Hematopoietic multipotent progenitor cell treated with erythropoietin and hydrocortisone succinate and interleukin-3 and kit ligand, for 4 days (in vitro differentiated cells): ENCODE measurements around the gene GUCA2B.

Experiments
- DNase-seq: peaks from one replicate; pipeline ENCODE4 v3.0.0-alpha.2; 2015

Gene GUCA2B

GRCh38 chr1:42168763-42169162 lies 15.6 kb downstream of the GUCA2B start:
- DNase-seq: no peak

GRCh38 chr1:42170779-42171621 lies 17.8 kb downstream of the GUCA2B start:
- DNase-seq: no peak

- no peak for DNase-seq
Observed at GRCh38 chr1:42171679-42172266, 18.6 kb downstream of the GUCA2B start.

DNA sequence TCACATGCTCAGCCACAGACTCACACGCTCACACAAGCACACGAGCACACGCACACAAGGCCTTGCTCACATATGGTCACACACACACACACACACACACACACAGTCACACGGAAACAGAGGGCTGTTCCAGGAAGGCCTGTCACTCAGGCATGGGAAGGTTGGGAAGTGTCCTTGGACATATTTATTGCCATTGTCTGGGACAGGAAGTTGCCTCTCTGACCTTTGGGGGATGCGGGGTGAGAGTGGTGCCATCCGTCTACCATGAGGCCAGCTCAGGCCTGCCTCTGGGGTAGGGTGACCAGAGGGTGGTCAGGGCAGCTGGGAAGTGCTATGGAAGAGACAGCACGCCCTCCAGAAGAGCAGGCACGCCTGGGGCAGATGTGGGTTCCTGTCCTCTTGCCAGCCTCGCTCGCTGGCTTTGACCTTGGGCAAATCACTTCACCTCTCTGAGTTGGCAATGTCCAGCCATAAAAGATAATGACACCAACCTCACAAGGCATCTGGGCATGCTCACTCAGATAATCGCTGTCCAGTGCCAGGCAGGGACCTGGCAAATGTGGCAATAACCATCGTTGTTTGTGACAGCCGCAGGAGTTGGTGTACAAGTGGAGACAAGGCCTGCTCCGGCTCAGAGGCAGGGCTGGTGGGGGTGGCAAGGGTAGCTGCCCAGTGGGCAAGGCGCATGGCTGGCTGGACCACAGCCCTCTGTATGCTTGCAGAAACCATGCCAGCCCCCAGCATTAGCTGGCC lies 19.3 kb downstream of the GUCA2B start:
- DNase-seq: no peak

GRCh38 chr1:42173155-42173933 lies 20.1 kb downstream of the GUCA2B start:
- DNase-seq: peak; percentile 76

- DNase-seq: no peak
Observed at GRCh38 chr1:42173961-42174735, 20.9 kb downstream of the GUCA2B start.

DNA sequence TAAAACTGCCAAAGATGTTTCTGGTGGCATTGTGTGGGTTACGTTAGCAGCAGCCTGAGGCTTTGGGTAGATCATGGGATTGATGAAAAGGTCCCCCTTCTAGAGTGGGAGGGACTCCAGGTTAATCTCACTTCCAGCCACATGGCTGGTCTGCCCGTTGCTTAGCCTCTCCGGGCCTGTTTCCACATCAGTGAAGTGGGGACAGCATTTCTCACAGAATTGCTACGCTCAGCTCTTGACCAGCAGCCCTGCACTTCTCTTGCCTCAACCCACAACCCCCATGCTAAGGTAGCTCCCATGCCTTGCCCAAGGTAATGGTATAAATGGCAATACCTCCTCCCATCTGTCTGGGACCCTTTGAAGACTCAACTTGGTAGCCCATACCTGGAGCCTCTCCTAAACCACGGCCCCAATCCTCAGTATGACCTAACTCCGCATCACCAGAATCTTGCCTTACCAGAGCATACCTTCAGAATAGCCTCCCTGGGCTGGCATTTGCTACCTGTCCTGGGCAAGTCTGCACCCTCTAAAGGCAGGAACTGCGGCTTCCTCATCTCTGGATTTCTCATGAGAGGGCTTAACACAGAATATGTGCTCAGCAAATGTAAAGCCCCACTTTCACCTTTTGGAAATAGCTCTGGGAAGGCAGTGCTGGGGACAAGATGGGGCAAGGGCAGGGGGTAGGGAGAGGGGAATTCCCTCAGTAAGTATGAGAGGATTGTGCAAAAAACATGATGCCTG lies 22.3 kb downstream of the GUCA2B start:
- no peak for DNase-seq

GRCh38 chr1:42176902-42177519 lies 23.8 kb downstream of the GUCA2B start:
- peak; percentile 74 for DNase-seq

GRCh38 chr1:42177541-42177981 lies 24.4 kb downstream of the GUCA2B start:
- no peak for DNase-seq

DNA sequence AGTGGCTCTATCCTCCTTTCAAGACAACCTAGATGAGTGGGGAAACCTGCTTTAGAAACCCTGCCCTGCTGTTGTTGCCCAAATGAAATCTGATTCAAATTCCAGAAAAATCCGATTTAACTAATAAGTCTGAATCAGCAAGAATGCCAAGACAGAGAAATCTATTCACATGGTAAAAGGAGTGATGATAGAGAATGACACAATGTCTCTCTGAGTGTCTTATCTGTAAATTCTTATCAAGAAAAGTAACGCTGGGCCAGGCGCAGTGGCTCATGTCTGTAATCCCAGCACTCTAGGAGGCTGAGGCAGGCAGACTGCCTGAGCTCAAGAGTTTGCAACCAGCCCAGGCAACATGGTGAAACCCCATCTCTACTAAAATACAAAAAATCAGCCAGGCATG lies 25.0 kb downstream of the GUCA2B start:
- peak; percentile 38 for DNase-seq

GRCh38 chr1:42179275-42179674 lies 26.1 kb downstream of the GUCA2B start:
- peak; percentile 47 for DNase-seq

- DNase-seq: no peak
Observed at GRCh38 chr1:42179900-42180329, 26.7 kb downstream of the GUCA2B start.

DNA sequence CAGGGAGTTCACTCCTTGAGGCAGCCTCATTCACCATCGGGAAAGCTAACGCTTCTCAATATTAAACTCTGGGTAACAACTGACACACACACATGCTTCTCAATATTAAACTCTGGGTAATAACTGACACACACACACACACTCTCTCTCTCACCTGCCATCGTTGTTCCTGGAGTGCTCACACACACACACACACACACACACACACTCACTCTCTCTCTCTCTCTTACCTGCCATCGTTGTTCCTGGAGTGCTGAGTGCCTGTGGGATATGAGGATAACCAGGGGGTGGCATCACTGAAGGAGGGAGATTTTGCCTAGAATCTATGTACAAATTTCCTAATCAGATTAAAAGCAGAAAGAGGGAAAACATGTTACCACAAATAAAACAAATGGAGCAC lies 28.5 kb downstream of the GUCA2B start:
- no peak for DNase-seq

GRCh38 chr1:42183210-42183956 lies 30.2 kb downstream of the GUCA2B start:
- DNase-seq: no peak

DNA sequence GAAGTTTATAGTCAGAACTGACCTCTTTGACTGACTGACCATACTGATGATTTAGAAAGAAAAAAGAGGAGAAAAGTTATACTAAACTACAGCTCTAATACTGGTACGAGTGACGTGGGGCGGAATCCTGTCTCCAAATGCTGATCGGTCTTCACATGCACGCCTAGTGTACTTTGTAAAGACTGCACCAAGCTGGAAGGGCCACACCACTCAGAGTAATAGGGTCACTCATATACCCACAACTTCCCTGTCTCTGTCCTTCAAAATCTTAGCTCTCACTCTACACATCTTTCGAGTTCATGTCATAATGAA lies 30.7 kb downstream of the GUCA2B start:
- DNase-seq: no peak

DNA sequence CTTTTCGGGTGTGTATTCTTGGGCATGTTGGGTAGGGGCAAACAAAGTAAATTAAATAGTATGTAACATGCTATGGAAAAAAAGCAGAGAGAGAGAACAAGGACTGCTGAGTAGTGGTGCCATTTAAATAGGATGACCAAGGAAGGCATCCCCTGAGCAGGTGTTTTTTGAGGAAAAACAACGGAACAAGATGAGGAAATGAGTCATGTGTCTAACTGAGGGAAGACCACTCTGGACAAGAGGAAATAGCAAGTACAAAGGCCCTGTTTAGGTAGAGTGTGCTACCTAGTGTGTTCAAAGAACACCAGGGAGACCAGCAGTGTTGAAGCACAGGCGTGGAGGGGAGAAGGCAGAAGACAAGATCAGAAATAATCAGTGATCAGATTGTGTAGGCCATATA lies 31.4 kb downstream of the GUCA2B start:
- DNase-seq: no peak

- DNase-seq: no peak
Observed at GRCh38 chr1:42186152-42186551, 32.9 kb downstream of the GUCA2B start.

DNA sequence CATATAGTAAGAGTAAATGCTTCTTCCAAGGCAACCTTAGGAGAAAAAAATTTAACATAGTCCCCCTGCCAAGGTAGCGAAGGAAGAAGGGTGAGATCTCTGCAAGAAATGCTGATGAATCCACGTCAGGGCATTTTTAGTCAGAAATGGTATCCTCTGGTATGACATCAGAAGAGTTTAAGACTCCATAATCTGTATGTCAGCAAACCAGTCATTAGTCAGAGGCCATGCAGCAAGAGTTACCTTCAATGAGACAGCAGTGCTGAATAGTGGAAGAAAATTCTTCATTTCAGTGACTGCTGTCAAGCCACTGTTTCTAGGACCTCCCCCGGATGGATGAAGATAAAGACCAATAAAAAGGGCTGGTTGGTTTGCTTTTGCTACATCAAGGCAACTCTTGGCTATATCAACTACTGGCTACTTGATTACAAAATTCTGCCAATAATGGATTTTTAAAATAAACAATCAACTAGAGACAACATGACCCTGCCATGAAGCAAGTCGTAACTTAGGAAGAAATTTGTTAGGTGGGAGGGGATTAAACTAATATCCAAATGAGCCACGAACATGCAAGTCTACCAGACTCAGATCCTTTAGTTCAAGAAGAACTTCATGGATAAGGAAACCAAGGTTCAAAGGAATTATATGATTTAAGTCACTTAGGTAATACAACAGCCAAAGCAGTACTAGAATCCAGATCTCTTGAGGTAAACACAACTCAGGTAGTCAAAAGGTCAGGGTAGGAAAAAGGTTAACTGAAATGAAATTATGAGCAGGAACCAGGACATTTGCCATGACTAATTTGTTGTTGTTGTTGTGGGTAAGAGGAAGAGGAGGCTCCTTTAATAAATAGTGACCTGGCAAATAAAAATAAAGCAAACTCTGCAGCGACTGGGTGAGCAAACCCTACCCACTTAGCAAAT lies 37.0 kb downstream of the GUCA2B start:
- DNase-seq: no peak

DNA sequence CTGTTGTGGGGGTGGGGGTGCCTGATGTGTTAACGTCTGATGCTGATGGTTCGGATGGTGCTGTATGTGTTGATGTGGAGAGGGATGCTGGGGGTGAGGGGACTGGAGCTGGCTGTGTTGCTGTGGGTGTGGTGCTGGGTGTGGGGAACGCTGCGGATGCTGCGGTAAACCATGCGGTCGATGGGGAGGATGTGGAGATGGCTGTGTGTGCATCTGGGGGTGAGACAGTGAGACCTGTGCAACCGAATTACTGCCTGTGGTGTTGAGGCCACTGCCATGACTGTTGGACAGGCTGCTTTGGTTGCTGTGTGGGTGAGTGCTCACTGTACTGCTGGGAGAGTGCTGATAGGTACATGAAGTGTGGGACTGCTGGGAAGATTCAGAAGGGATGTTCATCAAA lies 38.1 kb downstream of the GUCA2B start:
- no peak for DNase-seq
